Prostate gland (tissue), 2 donors: ENCODE data around the gene CA9. TPM values are rescaled to one million over a fixed set of nuclear protein-coding genes. Genes with fewer than 3 reads are reported as not detected.
A peak's percentile ranks its signal among the peaks of the same experiment; 100 is the strongest.

Experiments used
- DNase-seq: peaks from one replicate; pipeline ENCODE4 v3.0.0-alpha.2; 2019; ENCODE audit warnings: low spot score
- H3K27ac ChIP-seq, 2 donors: fragments of 200-600 bp; sonication (generic); 2 replicates each; pipeline ENCODE4 v1.5.1; 2017 to 2019
- H3K27me3 ChIP-seq: fragments of 200-600 bp; sonication (generic); replicated peaks from 2 replicates; pipeline ENCODE4 v1.5.1; 2019; ENCODE audit not compliant: insufficient read depth
- H3K36me3 ChIP-seq, 2 donors: fragments of 200-600 bp; sonication (generic); 1 replicate in 1 of 2; 2 replicates in 1 of 2; pipeline versions ENCODE4 v1.5.1 to v1.8.1; 2017 to 2019
- H3K4me1 ChIP-seq: fragments of 200-600 bp; sonication (generic); replicated peaks from 2 replicates; pipeline ENCODE4 v1.5.1; 2019
- H3K4me3 ChIP-seq, 2 donors: fragments of 200-600 bp; sonication (generic); 2 replicates each; pipeline ENCODE4 v1.5.1; 2017 to 2019
- H3K9me3 ChIP-seq: fragments of 200-600 bp; sonication (generic); 2 replicates; pipeline ENCODE4 v1.5.1; 2017
- POLR2A ChIP-seq: fragments of 450-650 bp; IDR thresholded peaks from one replicate; pipeline ENCODE4 v1.6.1; 2016; ENCODE audit warnings: antibody characterized with exemption, mild to moderate bottlenecking
- POLR2AphosphoS5 ChIP-seq: sonication (generic); formaldehyde crosslinking; IDR thresholded peaks from one replicate; pipeline ENCODE4 v1.6.1; 2017; ENCODE audit warnings: antibody characterized with exemption
- WGBS: methylation state at CpG from one replicate; pipeline ENCODE4 v1.1.5; 2018; 5-methylcytosine and 5-hydroxymethylcytosine counted together
- intact Hi-C: fragments of 100-400 bp; cut with DNase I; formaldehyde crosslinking; loops from one replicate; pipeline ENCODE4 v1.14.2; 2022
- total RNA-seq, 2 donors: library from RNA; depleted of rRNA; stranded (reverse); fragments of >200 nt; gene quantifications; one replicate each; pipeline ENCODE4 v1.1.0, GENCODE V29; 2016
- TF ChIP-seq, protein P1 (sequence below), 4 experiments: fragments of 200-600 bp in 2 of 4; fragments of 450-650 bp in 2 of 4; sonication (generic) in 2 of 4; IDR thresholded peaks; 1 replicate in 3 of 4; 2 replicates in 1 of 4; pipeline ENCODE4 v1.5.1; 2016 to 2019; ENCODE audit warnings: antibody characterized with exemption in 4 of 4, mild to moderate bottlenecking in 2 of 4, moderate library complexity in 2 of 4

The CA9 gene
- total RNA-seq, 2 donors from 2014 or later, result not detected

- WGBS, result 9% methylated on average over 33 of the region's 58 CpGs
- peak; percentile 59 for DNase-seq
- TF ChIP-seq, protein P1, sequence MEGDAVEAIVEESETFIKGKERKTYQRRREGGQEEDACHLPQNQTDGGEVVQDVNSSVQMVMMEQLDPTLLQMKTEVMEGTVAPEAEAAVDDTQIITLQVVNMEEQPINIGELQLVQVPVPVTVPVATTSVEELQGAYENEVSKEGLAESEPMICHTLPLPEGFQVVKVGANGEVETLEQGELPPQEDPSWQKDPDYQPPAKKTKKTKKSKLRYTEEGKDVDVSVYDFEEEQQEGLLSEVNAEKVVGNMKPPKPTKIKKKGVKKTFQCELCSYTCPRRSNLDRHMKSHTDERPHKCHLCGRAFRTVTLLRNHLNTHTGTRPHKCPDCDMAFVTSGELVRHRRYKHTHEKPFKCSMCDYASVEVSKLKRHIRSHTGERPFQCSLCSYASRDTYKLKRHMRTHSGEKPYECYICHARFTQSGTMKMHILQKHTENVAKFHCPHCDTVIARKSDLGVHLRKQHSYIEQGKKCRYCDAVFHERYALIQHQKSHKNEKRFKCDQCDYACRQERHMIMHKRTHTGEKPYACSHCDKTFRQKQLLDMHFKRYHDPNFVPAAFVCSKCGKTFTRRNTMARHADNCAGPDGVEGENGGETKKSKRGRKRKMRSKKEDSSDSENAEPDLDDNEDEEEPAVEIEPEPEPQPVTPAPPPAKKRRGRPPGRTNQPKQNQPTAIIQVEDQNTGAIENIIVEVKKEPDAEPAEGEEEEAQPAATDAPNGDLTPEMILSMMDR (IDR thresholded peaks at IDR 0.05), result peak in 3 of 4 experiments; percentile 19 to 36 (median 22)
- peak; percentile 69 for TF ChIP-seq POLR2AphosphoS5
- peak; percentile 60 for TF ChIP-seq POLR2A
- Histone ChIP-seq H3K27me3 (no peaks in the 10 kb centered on the region), H3K27ac (peak within 1 kb of the TSS; percentile 43 to 70), H3K9me3 (no peaks in the 10 kb centered on the region), H3K4me1 (no peaks in the 10 kb centered on the region), H3K4me3 (peak within 1 kb of the TSS; percentile 23 to 44), H3K36me3 (no peaks in the 10 kb centered on the region)
- intact Hi-C loops, result loop anchor here (1.0 to 5.0 kb wide), 2 partner anchors 12 to 32 kb away; no protein-coding TSS in a partner anchor
These were observed 8.9 kb upstream of the CA9 start, which contains the start of gene ARHGEF39 for GRCh38 chr9:35664531-35665470. Gene ARHGEF39 (minus strand): TSS chr9:35665195. CDS start chr9:35665169, 26 bp downstream.

DNA sequence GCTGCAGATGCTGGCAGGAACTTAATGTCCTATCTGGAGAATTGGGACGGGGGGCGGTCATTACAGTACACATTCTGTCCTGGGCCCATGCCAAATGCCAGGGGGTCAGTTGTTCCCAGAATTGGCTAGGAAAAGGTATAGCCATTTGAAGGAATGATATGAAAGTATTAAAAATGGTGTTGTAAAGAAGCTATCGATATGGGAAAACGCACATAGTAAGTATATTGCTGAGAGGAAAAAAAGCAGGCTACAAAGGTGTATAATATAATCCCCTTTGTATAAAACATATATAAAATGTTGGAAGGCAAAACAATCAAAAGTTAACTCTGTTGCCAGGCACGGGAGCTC is 8.3 kb upstream of the CA9 start:
- Histone ChIP-seq H3K27ac (peak overlapping the region; percentile 43 to 70), H3K36me3 (no peaks in the 10 kb centered on the region), H3K27me3 (no peaks in the 10 kb centered on the region), H3K4me3 (peak overlapping the region; percentile 23 to 44), H3K9me3 (no peaks in the 10 kb centered on the region), H3K4me1 (no peaks in the 10 kb centered on the region)
- TF ChIP-seq POLR2A (no peak), POLR2AphosphoS5 (no peak)
- TF ChIP-seq, protein P1 (IDR thresholded peaks at IDR 0.05), result no peak
- WGBS, result 19% methylated on average over 5 of the region's 5 CpGs
- no peak for DNase-seq
- intact Hi-C loops, result no loop called here

GRCh38 chr9:35666045-35666444 is 7.7 kb upstream of the CA9 start:
- TF ChIP-seq POLR2AphosphoS5 (no peak), POLR2A (no peak)
- TF ChIP-seq, protein P1 (IDR thresholded peaks at IDR 0.05), result no peak
- Histone ChIP-seq H3K36me3 (no peaks in the 10 kb centered on the region), H3K27me3 (no peaks in the 10 kb centered on the region), H3K4me1 (no peaks in the 10 kb centered on the region), H3K9me3 (no peaks in the 10 kb centered on the region), H3K4me3 (no peak overlapping the region), H3K27ac (no peak overlapping the region)
- DNase-seq, result no peak
- intact Hi-C loops, result no loop called here
- WGBS, result 82% methylated on average over 1 of the region's 1 CpG

GRCh38 chr9:35666549-35666948 is 7.2 kb upstream of the CA9 start:
- intact Hi-C loops, result no loop called here
- H3K27ac ChIP-seq, result no peak overlapping the region
- H3K27me3 ChIP-seq, result no peaks in the 10 kb centered on the region
- TF ChIP-seq POLR2A, result no peak
- no peak for TF ChIP-seq POLR2AphosphoS5
- TF ChIP-seq, protein P1 (IDR thresholded peaks at IDR 0.05), result no peak
- no peak overlapping the region for H3K4me3 ChIP-seq
- no peak for DNase-seq
- 89% methylated on average over 5 of the region's 5 CpGs for WGBS
- H3K36me3 ChIP-seq, result no peaks in the 10 kb centered on the region
- no peaks in the 10 kb centered on the region for H3K4me1 ChIP-seq
- H3K9me3 ChIP-seq, result no peaks in the 10 kb centered on the region
